Skeletal muscle tissue (tissue), 4 donors: ENCODE results near the gene MYL12A. TPM values are rescaled to one million over a fixed set of nuclear protein-coding genes. Genes with fewer than 3 reads are reported as not detected.

Source experiments
- H3K27ac ChIP-seq: one replicate; pipeline ENCODE4 v1.7.0; 2013; ENCODE audit warnings: mild to moderate bottlenecking, low read depth, low read length, inconsistent platforms
- H3K27me3 ChIP-seq, 3 donors: one replicate each; pipeline ENCODE4 v1.7.0; 2013; ENCODE audit warnings: low read length in 3 of 3; ENCODE audit not compliant: control insufficient read depth in 3 of 3, insufficient read depth in 3 of 3
- H3K36me3 ChIP-seq, 3 donors: one replicate each; pipeline ENCODE4 v1.7.0; 2013; ENCODE audit warnings: low read length in 3 of 3; ENCODE audit not compliant: control insufficient read depth in 3 of 3, insufficient read depth in 3 of 3
- H3K4me1 ChIP-seq, 3 donors: one replicate each; pipeline ENCODE4 v1.7.0; 2013; ENCODE audit warnings: low read length in 3 of 3, mild to moderate bottlenecking in 3 of 3; ENCODE audit not compliant: control insufficient read depth in 3 of 3, insufficient read depth in 3 of 3
- H3K4me3 ChIP-seq, 3 donors: one replicate each; pipeline ENCODE4 v1.7.0; 2013; ENCODE audit warnings: low read length in 3 of 3
- H3K9ac ChIP-seq, 3 donors: one replicate each; pipeline ENCODE4 v1.7.0; 2013; ENCODE audit warnings: low read length in 3 of 3, mild to moderate bottlenecking in 3 of 3, moderate library complexity in 2 of 3, low read depth in 1 of 3
- H3K9me3 ChIP-seq, 3 donors: one replicate each; pipeline ENCODE4 v1.7.0; 2013; ENCODE audit warnings: low read length in 3 of 3; ENCODE audit not compliant: control insufficient read depth in 3 of 3
- total RNA-seq: library from RNA; depleted of rRNA; stranded (reverse); fragments of >200 nt; gene quantifications from one replicate; pipeline ENCODE4 v1.2.3, GENCODE V29; 2014
- donor health status: Osteomylitis.

MYL12A gene
- total RNA-seq, 1 donor from 2014 or later = 694 TPM

- H3K4me3 ChIP-seq = no peak overlapping the region
- H3K9me3 ChIP-seq = no peaks in the 10 kb centered on the region
- no peak overlapping the region for H3K27ac ChIP-seq
- H3K4me1 ChIP-seq = peaks cover 0 to under 1% (median 0%) of the 10 kb centered on the region in 3 donors
- peaks cover 0 to 2% (median 0%) of the 10 kb centered on the region in 3 donors for H3K36me3 ChIP-seq
- no peaks in the 10 kb centered on the region for H3K27me3 ChIP-seq
- H3K9ac ChIP-seq = no peak overlapping the region
These were observed 8.9 kb upstream of the MYL12A start for GRCh38 chr18:3238742-3239141.

- Histone ChIP-seq H3K4me3 (peak overlapping the region; percentile 79 to 94 (median 84)), H3K36me3 (peaks cover 0 to 2% (median 0%) of the 10 kb centered on the region in 3 donors), H3K9me3 (no peaks in the 10 kb centered on the region), H3K9ac (peak overlapping the region in 2 of 3 donors; percentile 98 to 99), H3K27ac (peak overlapping the region; percentile 99), H3K27me3 (no peaks in the 10 kb centered on the region), H3K4me1 (peaks cover 16 to 25% (median 19%) of the 10 kb centered on the region in 3 donors)
These were observed 2.4 kb upstream of the MYL12A start for GRCh38 chr18:3245185-3245564.

GRCh38 chr18:3245853-3246634 lies 1.6 kb upstream of the MYL12A start:
- Histone ChIP-seq H3K4me3 (peak overlapping the region; percentile 79 to 94 (median 84)), H3K4me1 (peaks cover 21 to 31% (median 23%) of the 10 kb centered on the region in 3 donors), H3K36me3 (peaks cover 0 to 2% (median 0%) of the 10 kb centered on the region in 3 donors), H3K27me3 (no peaks in the 10 kb centered on the region), H3K27ac (peak overlapping the region; percentile 99), H3K9me3 (no peaks in the 10 kb centered on the region), H3K9ac (peak overlapping the region; percentile 96 to 99 (median 98))

- peak overlapping the region; percentile 99 for H3K27ac ChIP-seq
- peak overlapping the region; percentile 79 to 94 (median 84) for H3K4me3 ChIP-seq
- no peaks in the 10 kb centered on the region for H3K9me3 ChIP-seq
- H3K36me3 ChIP-seq = no peaks in the 10 kb centered on the region
- H3K4me1 ChIP-seq = peaks cover 21 to 36% (median 23%) of the 10 kb centered on the region in 3 donors
- H3K27me3 ChIP-seq = no peaks in the 10 kb centered on the region
- peak overlapping the region; percentile 96 to 99 (median 98) for H3K9ac ChIP-seq
These were observed 864 bp upstream of the MYL12A start for GRCh38 chr18:3246635-3247239.

- Histone ChIP-seq H3K4me1 (peaks cover 21 to 49% (median 23%) of the 10 kb centered on the region in 3 donors), H3K9me3 (no peaks in the 10 kb centered on the region), H3K27ac (peak overlapping the region; percentile 99)
These were observed 559 bp downstream of the MYL12A start for GRCh38 chr18:3248062-3248657.

GRCh38 chr18:3248658-3249359 lies 1.2 kb downstream of the MYL12A start:
- peaks cover 21 to 55% (median 22%) of the 10 kb centered on the region in 3 donors for H3K4me1 ChIP-seq

More at GRCh38 chr18:3248062-3248657, 559 bp downstream of the MYL12A start:
- Histone ChIP-seq H3K9ac (peak overlapping the region; percentile 98 to 99 (median 99)), H3K4me3 (peak overlapping the region; percentile 84 to 95 (median 94)), H3K36me3 (peaks cover under 1 to 6% (median 3%) of the 10 kb centered on the region in 3 donors), H3K27me3 (no peaks in the 10 kb centered on the region)

GRCh38 chr18:3250237-3251107 lies 2.9 kb downstream of the MYL12A start:
- Histone ChIP-seq H3K4me3 (peak overlapping the region in 2 of 3 donors; percentile 7 to 49), H3K9ac (peak overlapping the region; percentile 8 to 99 (median 61)), H3K27me3 (no peaks in the 10 kb centered on the region), H3K36me3 (peaks cover 21 to 28% (median 24%) of the 10 kb centered on the region in 3 donors), H3K27ac (peak overlapping the region; percentile 99), H3K9me3 (no peaks in the 10 kb centered on the region), H3K4me1 (peaks cover 11 to 56% (median 23%) of the 10 kb centered on the region in 3 donors)

More at GRCh38 chr18:3248658-3249359, 1.2 kb downstream of the MYL12A start:
- Histone ChIP-seq H3K27ac (peak overlapping the region; percentile 99), H3K4me3 (peak overlapping the region; percentile 84 to 95 (median 94)), H3K36me3 (peaks cover 7 to 12% (median 8%) of the 10 kb centered on the region in 3 donors), H3K9ac (peak overlapping the region; percentile 98 to 99 (median 99)), H3K27me3 (no peaks in the 10 kb centered on the region), H3K9me3 (no peaks in the 10 kb centered on the region)

- Histone ChIP-seq H3K9ac (peak overlapping the region; percentile 73 to 99 (median 74)), H3K36me3 (peaks cover 26 to 33% (median 27%) of the 10 kb centered on the region in 3 donors), H3K4me1 (peaks cover 5 to 57% (median 24%) of the 10 kb centered on the region in 3 donors)
These were observed 3.8 kb downstream of the MYL12A start for GRCh38 chr18:3251249-3251962.

More at GRCh38 chr18:3251249-3251962, 3.8 kb downstream of the MYL12A start:
- peak overlapping the region; percentile 57 to 70 (median 66) for H3K4me3 ChIP-seq
- H3K9me3 ChIP-seq = no peaks in the 10 kb centered on the region
- peak overlapping the region; percentile 99 for H3K27ac ChIP-seq
- H3K27me3 ChIP-seq = no peaks in the 10 kb centered on the region
